Ovary (tissue), 9 donors: ENCODE data around the gene CNNM4. TPM values are rescaled to one million over a fixed set of nuclear protein-coding genes. Genes with fewer than 3 reads are reported as not detected.

Source experiments
- DNase-seq, 5 donors: peaks; one replicate each; pipeline ENCODE4 v3.0.0-alpha.2; 2019 to 2020
- H3K27ac ChIP-seq, 2 donors: fragments of 200-600 bp; one replicate each; pipeline versions ENCODE4 v1.5.1 to v1.8.0; 2019 to 2022
- H3K27me3 ChIP-seq: fragments of 200-600 bp; one replicate; pipeline ENCODE4 v1.8.0; 2022
- H3K36me3 ChIP-seq: fragments of 200-600 bp; sonication (generic); one replicate; pipeline ENCODE4 v1.5.1; 2019
- H3K4me1 ChIP-seq: one replicate; pipeline ENCODE4 v1.8.1; 2013; ENCODE audit warnings: mild to moderate bottlenecking, moderate library complexity; ENCODE audit not compliant: insufficient read depth
- H3K4me3 ChIP-seq: fragments of 200-600 bp; sonication (generic); one replicate; pipeline ENCODE4 v1.5.1; 2017
- H3K9me3 ChIP-seq, 2 donors: fragments of 200-600 bp in 1 of 2; sonication (generic) in 1 of 2; one replicate each; pipeline versions ENCODE4 v1.5.1 to v1.8.1; 2013 to 2019; ENCODE audit warnings: mild to moderate bottlenecking in 1 of 2, moderate library complexity in 1 of 2
- EP300 ChIP-seq: sonication (generic); formaldehyde crosslinking; IDR thresholded peaks from one replicate; pipeline ENCODE4 v1.6.1; 2017; ENCODE audit warnings: antibody characterized with exemption
- POLR2A ChIP-seq: fragments of 450-650 bp; IDR thresholded peaks from one replicate; pipeline ENCODE4 v1.6.1; 2017; ENCODE audit warnings: antibody characterized with exemption, mild to moderate bottlenecking, moderate library complexity
- WGBS, 3 donors: extraction: QIAGEN DNeasy Blood & Tissue Kit in 1 of 3; methylation state at CpG; one replicate each; pipeline versions ENCODE4 v1.1.5 to v1.1.7; 2013 to 2017; 5-methylcytosine and 5-hydroxymethylcytosine counted together
- intact Hi-C, 4 donors: fragments of 100-400 bp; cut with DNase I; formaldehyde crosslinking; loops; one replicate each; pipeline versions ENCODE4 v1.11.0 to v1.15.1; 2022 to 2023
- polyA plus RNA-seq, 2 donors: library from polyadenylated mRNA; stranded (reverse); fragments of 200-250 nt in 1 of 2; fragments of 350-450 nt in 1 of 2; fragmentation: Illumina TruSeq in 1 of 2; extraction: RNeasy Lipid Tissue Mini Kit (QIAGEN cat#74804) in 1 of 2; gene quantifications; one replicate each; pipeline ENCODE4 v1.2.3, GENCODE V29; 2013 to 2014
- total RNA-seq, 7 donors: library from RNA; depleted of rRNA in 2 of 7; stranded (reverse); fragments of >200 nt in 2 of 7; fragmentation: NEBNext Ultra II Directional in 3 of 7; extraction: Animal tissue kit (Norgen Biotek cat#: 25700) in 3 of 7; gene quantifications; one replicate each; pipeline versions ENCODE4 v1.1.0 to v1.2.4, GENCODE V29; 2016 to 2023
- TF ChIP-seq, protein P1 (sequence below), 3 donors: fragments of 450-650 bp in 2 of 3; fragments of 200-600 bp in 1 of 3; IDR thresholded peaks; one replicate each; pipeline versions ENCODE4 v1.5.1 to v1.8.0; 2016 to 2022; ENCODE audit warnings: antibody characterized with exemption in 3 of 3, mild to moderate bottlenecking in 1 of 3
- donor health status: DM: no; HTN: no; CAD: no; lungs with moderate emphysema.
- donor health status: DM: no; HTN: no; CAD: no.
- donor health status: Bipolar disorder and iron deficiency.
- donor health status: DM: yes; HTN: yes; CAD: no.
- donor health status: DM: no; HTN: no; CAD: no.
- donor health status: DM: yes; HTN: yes; CAD: no.

Gene CNNM4
- total and polyA plus RNA-seq, 9 donors = 2.7 to 8.3 (median 7.0) TPM

DNA sequence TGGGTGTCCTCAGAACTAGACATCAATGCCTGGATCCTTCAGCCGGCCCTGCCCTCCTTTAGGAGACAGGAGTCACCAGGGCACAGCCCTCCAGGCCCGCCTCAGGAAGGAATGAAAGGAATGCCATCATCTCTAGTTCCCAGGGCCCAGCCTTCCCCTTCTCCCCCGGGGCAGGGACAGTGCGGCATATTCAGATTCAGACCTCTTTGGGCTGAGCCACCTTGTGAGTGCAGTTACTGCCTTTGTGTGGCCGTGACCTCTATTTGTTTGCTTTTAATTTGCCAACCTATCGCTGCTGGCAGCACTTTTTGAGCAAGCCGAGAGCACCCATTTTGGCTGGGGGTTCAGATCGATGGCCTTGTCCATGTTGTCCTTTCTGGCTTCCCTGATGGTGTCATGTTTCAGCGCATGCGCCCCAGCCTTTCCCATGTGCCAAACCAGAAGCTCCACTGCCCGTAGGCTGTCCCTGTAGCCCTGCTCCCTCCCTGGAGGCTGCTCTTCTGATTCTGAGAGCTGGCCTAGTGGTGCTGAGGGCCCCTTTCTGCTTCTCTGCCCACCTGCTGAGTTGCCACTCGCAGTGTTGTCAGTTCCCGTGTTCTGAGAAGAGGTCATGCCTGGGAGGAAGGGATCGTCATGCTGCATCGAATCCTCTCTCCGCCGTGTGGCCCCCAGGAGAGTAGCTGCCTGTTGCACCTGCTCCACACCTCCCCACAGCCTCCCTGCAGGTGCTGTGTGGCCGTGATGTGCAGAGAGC is 72.2 kb downstream of the CNNM4 start:
- Histone ChIP-seq H3K4me3 (no peak overlapping the region), H3K36me3 (no peaks in the 10 kb centered on the region), H3K4me1 (peaks cover 9% of the 10 kb centered on the region), H3K27me3 (no peaks in the 10 kb centered on the region), H3K27ac (peak overlapping the region in 1 of 2 donors; percentile 57), H3K9me3 (no peaks in the 10 kb centered on the region)
- TF ChIP-seq POLR2A (no peak), EP300 (no peak)
- TF ChIP-seq, protein P1, sequence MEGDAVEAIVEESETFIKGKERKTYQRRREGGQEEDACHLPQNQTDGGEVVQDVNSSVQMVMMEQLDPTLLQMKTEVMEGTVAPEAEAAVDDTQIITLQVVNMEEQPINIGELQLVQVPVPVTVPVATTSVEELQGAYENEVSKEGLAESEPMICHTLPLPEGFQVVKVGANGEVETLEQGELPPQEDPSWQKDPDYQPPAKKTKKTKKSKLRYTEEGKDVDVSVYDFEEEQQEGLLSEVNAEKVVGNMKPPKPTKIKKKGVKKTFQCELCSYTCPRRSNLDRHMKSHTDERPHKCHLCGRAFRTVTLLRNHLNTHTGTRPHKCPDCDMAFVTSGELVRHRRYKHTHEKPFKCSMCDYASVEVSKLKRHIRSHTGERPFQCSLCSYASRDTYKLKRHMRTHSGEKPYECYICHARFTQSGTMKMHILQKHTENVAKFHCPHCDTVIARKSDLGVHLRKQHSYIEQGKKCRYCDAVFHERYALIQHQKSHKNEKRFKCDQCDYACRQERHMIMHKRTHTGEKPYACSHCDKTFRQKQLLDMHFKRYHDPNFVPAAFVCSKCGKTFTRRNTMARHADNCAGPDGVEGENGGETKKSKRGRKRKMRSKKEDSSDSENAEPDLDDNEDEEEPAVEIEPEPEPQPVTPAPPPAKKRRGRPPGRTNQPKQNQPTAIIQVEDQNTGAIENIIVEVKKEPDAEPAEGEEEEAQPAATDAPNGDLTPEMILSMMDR (IDR thresholded peaks at IDR 0.05) = no peak
- intact Hi-C loops = no loop called here
- DNase-seq = peak; percentile 84 to 91 (median 90)
- 14 to 27% (median 17%) methylated on average over 17 to 18 of the region's 18 CpGs for WGBS, 3 donors

DNA sequence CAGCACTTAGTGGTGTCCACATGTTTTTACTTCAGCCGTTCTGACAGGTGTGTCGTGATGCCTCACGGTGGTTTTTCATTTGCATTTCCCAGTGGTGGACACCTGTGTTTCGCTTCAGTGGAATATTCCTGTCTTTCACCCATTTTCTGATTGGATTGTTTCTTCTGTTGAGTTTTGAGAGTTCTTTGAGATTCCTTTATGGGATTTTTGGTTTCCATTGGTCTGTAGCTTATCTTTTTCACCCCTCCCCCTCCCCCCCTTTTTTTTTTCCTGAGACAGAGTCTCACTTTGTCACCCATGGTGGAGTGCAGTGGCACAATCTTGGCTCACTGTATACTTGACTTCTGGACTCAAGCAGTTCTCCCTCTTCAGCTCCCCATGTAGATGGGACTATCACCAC is 75.1 kb downstream of the CNNM4 start:
- Histone ChIP-seq H3K4me1 (peaks cover 16% of the 10 kb centered on the region), H3K36me3 (no peaks in the 10 kb centered on the region), H3K9me3 (no peaks in the 10 kb centered on the region), H3K27me3 (no peaks in the 10 kb centered on the region), H3K27ac (no peak overlapping the region), H3K4me3 (no peak overlapping the region)
- intact Hi-C loops = no loop called here
- TF ChIP-seq EP300 (no peak), POLR2A (no peak)
- TF ChIP-seq, protein P1 (IDR thresholded peaks at IDR 0.05) = no peak
- WGBS, 3 donors = 82 to 96% (median 96%) methylated on average over 4 of the region's 4 CpGs
- no peak for DNase-seq

DNA sequence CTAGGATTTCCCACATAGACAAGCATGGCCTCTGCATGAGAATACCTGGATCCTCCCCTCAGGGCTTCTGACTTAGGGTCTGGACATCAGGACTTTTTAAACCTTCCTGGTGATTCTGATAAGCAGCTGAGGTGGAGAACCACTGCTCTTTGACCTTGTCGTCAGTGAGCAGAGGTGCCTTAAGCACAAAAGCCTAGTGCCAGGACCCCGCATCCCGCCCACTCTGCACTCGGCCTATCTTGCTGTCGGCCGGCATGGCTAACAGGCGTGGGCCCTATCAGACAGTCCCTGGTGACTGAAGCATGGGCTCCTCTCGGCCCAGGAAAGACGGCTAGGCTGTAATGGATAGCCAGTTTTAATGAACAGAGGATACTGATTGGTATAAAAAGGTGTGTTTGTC is 76.9 kb downstream of the CNNM4 start:
- 86 to 90% (median 90%) methylated on average over 9 of the region's 9 CpGs for WGBS, 3 donors

DNA sequence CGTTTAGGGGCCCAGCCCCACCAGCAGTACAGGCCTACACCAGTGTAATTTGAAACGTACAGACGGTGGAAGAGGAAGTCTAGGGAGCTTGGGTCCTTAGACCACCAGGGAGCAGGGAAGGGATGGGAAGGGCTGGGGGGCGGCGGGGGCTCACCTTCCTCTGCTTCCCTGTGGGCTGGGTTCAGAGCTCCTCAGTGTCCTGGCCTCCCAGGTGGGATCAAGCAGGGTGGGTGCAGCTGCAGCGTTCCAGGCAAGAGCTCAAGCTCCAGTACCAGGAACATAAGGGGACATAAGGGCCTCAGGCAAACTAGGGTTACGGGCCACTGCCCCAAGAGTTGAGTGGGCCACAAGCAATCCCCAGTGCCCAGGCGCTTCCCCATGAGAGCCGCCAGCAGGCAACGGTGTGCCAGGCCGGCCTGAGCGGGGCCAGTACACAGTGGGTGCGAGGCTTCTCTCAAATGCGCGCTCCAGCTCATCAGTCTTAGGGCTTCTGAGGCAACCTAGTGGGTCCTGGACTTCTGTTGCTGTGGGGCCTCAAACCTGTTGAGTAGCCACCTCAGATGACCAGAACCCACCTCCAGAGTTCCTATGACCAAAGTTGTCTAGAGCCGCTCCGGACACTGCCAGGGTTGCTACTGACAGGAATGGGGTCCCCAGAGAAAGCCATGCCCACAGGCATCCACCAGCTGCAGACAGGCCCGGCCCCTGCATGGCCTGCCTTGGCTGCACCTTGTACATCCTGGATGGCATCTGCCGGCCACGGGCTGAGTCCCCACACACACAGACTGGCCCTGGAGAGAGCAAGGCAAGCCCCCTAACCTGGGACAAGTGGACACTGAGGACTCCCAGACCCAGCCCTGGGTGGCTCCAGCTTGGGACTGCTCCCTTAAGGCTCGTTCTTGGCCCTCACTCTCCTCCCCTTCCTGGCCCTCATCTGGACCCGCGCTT is 77.9 kb downstream of the CNNM4 start:
- Histone ChIP-seq H3K27me3 (no peaks in the 10 kb centered on the region), H3K36me3 (no peaks in the 10 kb centered on the region), H3K9me3 (no peaks in the 10 kb centered on the region), H3K4me1 (peaks cover 7% of the 10 kb centered on the region), H3K4me3 (no peak overlapping the region), H3K27ac (peak overlapping the region in 1 of 2 donors; percentile 13)
- intact Hi-C loops = no loop called here
- no peak for DNase-seq
- 86 to 94% (median 90%) methylated on average over 21 to 23 of the region's 23 CpGs for WGBS, 3 donors
- TF ChIP-seq, protein P1 (IDR thresholded peaks at IDR 0.05) = no peak
- no peak for TF ChIP-seq POLR2A
- no peak for TF ChIP-seq EP300

More for the DNA sequence above, 76.9 kb downstream of the CNNM4 start:
- no peaks in the 10 kb centered on the region for H3K9me3 ChIP-seq
- H3K4me1 ChIP-seq = peaks cover 13% of the 10 kb centered on the region
- no peaks in the 10 kb centered on the region for H3K36me3 ChIP-seq
- no peak for DNase-seq
- H3K4me3 ChIP-seq = no peak overlapping the region
- no peaks in the 10 kb centered on the region for H3K27me3 ChIP-seq
- TF ChIP-seq, protein P1 (IDR thresholded peaks at IDR 0.05) = no peak
- TF ChIP-seq EP300 = no peak
- no peak for TF ChIP-seq POLR2A
- H3K27ac ChIP-seq = no peak overlapping the region
- intact Hi-C loops = no loop called here
